DMS 273 treated with DMSO at 0.1 percent for 48 hours (cell line): ENCODE measurements around the gene SH2B3.
"Not testable (repeated sequence)": the region's sequence is repeated elsewhere in the genome, so short reads cannot be mapped to it uniquely, and the experiment has no call there.

Experiments used
- DNase-seq: peaks from one replicate; lab custom pipeline; 2025; lab: John Stamatoyannopoulos, UW

The SH2B3 gene

GRCh38 chr12:111462210-111462769, 56.6 kb downstream of the SH2B3 start:
- no peak for DNase-seq

GRCh38 chr12:111467092-111467856, 61.6 kb downstream of the SH2B3 start:
- DNase-seq, result no peak

- DNase-seq, result no peak
Observed at GRCh38 chr12:111467857-111468241, 62.1 kb downstream of the SH2B3 start.

- no peak for DNase-seq
Observed at GRCh38 chr12:111469401-111469800, 63.7 kb downstream of the SH2B3 start.

- no peak for DNase-seq
Observed at GRCh38 chr12:111471236-111471635, 65.5 kb downstream of the SH2B3 start.

GRCh38 chr12:111482462-111482861, 76.7 kb downstream of the SH2B3 start:
- no peak for DNase-seq

GRCh38 chr12:111488271-111488670, 82.5 kb downstream of the SH2B3 start:
- peak; percentile 50 for DNase-seq

- no peak for DNase-seq
Observed at GRCh38 chr12:111488798-111489197, 83.1 kb downstream of the SH2B3 start.

GRCh38 chr12:111492979-111493378, 87.3 kb downstream of the SH2B3 start:
- not testable (repeated sequence) for DNase-seq

GRCh38 chr12:111494676-111495075, 89.0 kb downstream of the SH2B3 start:
- DNase-seq, result no peak
